Frontal cortex (tissue), 4 donors: Measurements from ENCODE around the gene TMEM217. TPM values are rescaled to one million over a fixed set of nuclear protein-coding genes. Genes with fewer than 3 reads are reported as not detected.
"Not testable (repeated sequence)": the region's sequence is repeated elsewhere in the genome, so short reads cannot be mapped to it uniquely, and the experiment has no call there.

ENCODE experiments used
- DNase-seq, 2 donors: peaks; one replicate each; pipeline ENCODE4 v3.0.0; 2012; ENCODE audit warnings: low spot score in 2 of 2
- FAIRE-seq: peaks from 2 replicates; lab custom pipeline; 2012; peaks lifted over from hg19 to GRCh38; lab: Jason Lieb, UNC
- total RNA-seq: library from RNA; depleted of rRNA; stranded (reverse); fragments of >200 nt; gene quantifications from one replicate; pipeline ENCODE4 v1.2.3, GENCODE V29; 2014
- donor health status: control.
- donor health status: control.
- donor health status: control.

TMEM217 gene
- total RNA-seq, 1 donor from 2014 or later: 1.2 TPM

GRCh38 chr6:37222125-37222967, 35.6 kb downstream of the TMEM217 start:
- FAIRE-seq (no peak), DNase-seq (peak; percentile 22 to 58)

- no peak for DNase-seq
- FAIRE-seq: no peak
Observed at GRCh38 chr6:37221585-37222124, 36.3 kb downstream of the TMEM217 start.

- no peak for DNase-seq
- no peak for FAIRE-seq
Observed at GRCh38 chr6:37218511-37218910, 39.4 kb downstream of the TMEM217 start.

- DNase-seq: no peak
- no peak for FAIRE-seq
Observed at GRCh38 chr6:37218061-37218460, 39.9 kb downstream of the TMEM217 start.

- FAIRE-seq (no peak), DNase-seq (no peak)
Observed at GRCh38 chr6:37212268-37212667, 45.7 kb downstream of the TMEM217 start.

- FAIRE-seq (no peak), DNase-seq (peak; percentile 54 to 76)
Observed at GRCh38 chr6:37210313-37210968, 47.5 kb downstream of the TMEM217 start.

GRCh38 chr6:37209461-37210205, 48.3 kb downstream of the TMEM217 start:
- DNase-seq (no peak), FAIRE-seq (no peak)

GRCh38 chr6:37208793-37209192, 49.2 kb downstream of the TMEM217 start:
- no peak for FAIRE-seq
- DNase-seq: no peak

GRCh38 chr6:37207903-37208456, 50.0 kb downstream of the TMEM217 start:
- FAIRE-seq (no peak), DNase-seq (peak in 1 of 2 donors; percentile 34)

- DNase-seq (no peak), FAIRE-seq (no peak)
Observed at GRCh38 chr6:37206622-37207021, 51.3 kb downstream of the TMEM217 start.

GRCh38 chr6:37205997-37206340, 52.0 kb downstream of the TMEM217 start:
- no peak for DNase-seq
- FAIRE-seq: no peak

- DNase-seq (no peak), FAIRE-seq (no peak)
Observed at GRCh38 chr6:37205175-37205996, 52.6 kb downstream of the TMEM217 start.

- FAIRE-seq: no peak
- no peak for DNase-seq
Observed at GRCh38 chr6:37204014-37204751, 53.8 kb downstream of the TMEM217 start.

- no peak for DNase-seq
- FAIRE-seq: no peak
Observed at GRCh38 chr6:37202788-37203491, 55.0 kb downstream of the TMEM217 start.

GRCh38 chr6:37201726-37202125, 56.2 kb downstream of the TMEM217 start:
- FAIRE-seq (no peak), DNase-seq (no peak)

- FAIRE-seq: no peak
- DNase-seq: no peak
Observed at GRCh38 chr6:37200085-37200484, 57.9 kb downstream of the TMEM217 start.

- DNase-seq, FAIRE-seq: not testable (repeated sequence)
Observed at GRCh38 chr6:37196451-37196850, 61.5 kb downstream of the TMEM217 start.

GRCh38 chr6:37194886-37195285, 63.1 kb downstream of the TMEM217 start:
- not testable (repeated sequence) for DNase-seq, FAIRE-seq
